H9 (cell line): ENCODE measurements around the gene LHX4. TPM values are rescaled to one million over a fixed set of nuclear protein-coding genes. Genes with fewer than 3 reads are reported as not detected.

Source experiments
- DNase-seq: peaks from one replicate; pipeline ENCODE4 v3.0.0-alpha.2; 2017
- H2AFZ ChIP-seq: one replicate; pipeline ENCODE4 v1.6.1; 2013; ENCODE audit warnings: mild to moderate bottlenecking, low read length, control low read depth, moderate library complexity
- H2AK5ac ChIP-seq: 2 replicates; pipeline ENCODE4 v1.6.1; 2013; ENCODE audit warnings: low read length, control low read depth, mixed read lengths; ENCODE audit not compliant: insufficient read length
- H2BK120ac ChIP-seq: one replicate; pipeline ENCODE4 v1.6.1; 2013; ENCODE audit warnings: low read depth, mild to moderate bottlenecking, low read length, control low read depth, inconsistent platforms; ENCODE audit not compliant: poor library complexity, severe bottlenecking
- H2BK12ac ChIP-seq: 2 replicates; pipeline ENCODE4 v1.6.1; 2013; ENCODE audit warnings: low read length, control low read depth, mixed read lengths, low read depth; ENCODE audit not compliant: insufficient read length
- H2BK15ac ChIP-seq: 2 replicates; pipeline ENCODE4 v1.6.1; 2013; ENCODE audit warnings: low read depth, low read length, control low read depth
- H2BK20ac ChIP-seq: one replicate; pipeline ENCODE4 v1.6.1; 2013; ENCODE audit warnings: low read depth, mild to moderate bottlenecking, low read length, control low read depth, inconsistent platforms; ENCODE audit not compliant: poor library complexity, severe bottlenecking
- H2BK5ac ChIP-seq: 2 replicates; pipeline ENCODE4 v1.6.1; 2013; ENCODE audit warnings: low read length, control low read depth, mixed read lengths; ENCODE audit not compliant: insufficient read length
- H3K14ac ChIP-seq: 2 replicates; pipeline ENCODE4 v1.6.1; 2013; ENCODE audit warnings: low read length, control low read depth; ENCODE audit not compliant: insufficient read depth
- H3K18ac ChIP-seq: 2 replicates; pipeline ENCODE4 v1.6.1; 2013; ENCODE audit warnings: low read depth, mild to moderate bottlenecking, mixed read lengths, low read length, control low read depth; ENCODE audit not compliant: insufficient read length
- H3K23ac ChIP-seq: 2 replicates; pipeline ENCODE4 v1.6.1; 2013; ENCODE audit warnings: low read length, control low read depth, mixed read lengths, low read depth; ENCODE audit not compliant: insufficient read length
- H3K23me2 ChIP-seq: 2 replicates; pipeline ENCODE4 v1.6.1; 2013; ENCODE audit warnings: low read depth, mild to moderate bottlenecking, mixed read lengths, low read length, control low read depth; ENCODE audit not compliant: insufficient read length, poor library complexity, severe bottlenecking
- H3K27ac ChIP-seq: 2 replicates; pipeline ENCODE4 v1.5.1; 2013; ENCODE audit warnings: low read length, control low read depth, mixed read lengths, low read depth; ENCODE audit not compliant: insufficient read length
- H3K27me3 ChIP-seq: 2 replicates; pipeline ENCODE4 v1.6.1; 2013; ENCODE audit warnings: low read length, control low read depth, inconsistent platforms; ENCODE audit not compliant: insufficient read depth
- H3K4ac ChIP-seq: 2 replicates; pipeline ENCODE4 v1.6.1; 2013; ENCODE audit warnings: low read depth, mild to moderate bottlenecking, control low read depth, inconsistent platforms, low read length, moderate library complexity
- H3K4me1 ChIP-seq: 2 replicates; pipeline ENCODE4 v1.6.1; 2013; ENCODE audit warnings: low read length, control low read depth, inconsistent platforms; ENCODE audit not compliant: insufficient read depth
- H3K4me2 ChIP-seq: 2 replicates; pipeline ENCODE4 v1.6.1; 2013; ENCODE audit warnings: low read length, control low read depth, mixed read lengths; ENCODE audit not compliant: insufficient read length, insufficient read depth
- H3K56ac ChIP-seq: 2 replicates; pipeline ENCODE4 v1.6.1; 2013; ENCODE audit warnings: low read depth, mild to moderate bottlenecking, mixed read lengths, low read length, control low read depth; ENCODE audit not compliant: insufficient read length
- H3K79me1 ChIP-seq: 2 replicates; pipeline ENCODE4 v1.6.1; 2013; ENCODE audit warnings: low read depth, mild to moderate bottlenecking, moderate library complexity, low read length, control low read depth, inconsistent platforms; ENCODE audit not compliant: insufficient read depth, poor library complexity, severe bottlenecking
- H3K79me2 ChIP-seq: 2 replicates; pipeline ENCODE4 v1.6.1; 2013; ENCODE audit warnings: low read length, control low read depth, inconsistent platforms; ENCODE audit not compliant: insufficient read depth
- H3K9ac ChIP-seq: 2 replicates; pipeline ENCODE4 v1.6.1; 2013; ENCODE audit warnings: low read length, control low read depth, mixed read lengths; ENCODE audit not compliant: insufficient read length; ENCODE audit errors: extremely low read depth
- H3K9me3 ChIP-seq: one replicate; pipeline ENCODE4 v1.6.1; 2013; ENCODE audit warnings: low read depth, low read length, inconsistent platforms; ENCODE audit not compliant: control insufficient read depth
- H3T11ph ChIP-seq: one replicate; pipeline ENCODE4 v1.6.1; 2013; ENCODE audit warnings: mild to moderate bottlenecking, low read length, control low read depth, inconsistent platforms
- H4K20me1 ChIP-seq: one replicate; pipeline ENCODE4 v1.6.1; 2013; ENCODE audit not compliant: control insufficient read depth, insufficient read length, insufficient read depth
- H4K5ac ChIP-seq: 2 replicates; pipeline ENCODE4 v1.6.1; 2013; ENCODE audit warnings: low read depth, mild to moderate bottlenecking, mixed read lengths, low read length, control low read depth; ENCODE audit not compliant: insufficient read length
- H4K8ac ChIP-seq: replicated peaks from 2 replicates; pipeline ENCODE4 v1.6.1; 2013; ENCODE audit warnings: low read length, control low read depth, mixed read lengths, low read depth; ENCODE audit not compliant: insufficient read length
- H4K91ac ChIP-seq: 2 replicates; pipeline ENCODE4 v1.6.1; 2013; ENCODE audit warnings: low read depth, mild to moderate bottlenecking, moderate library complexity, mixed read lengths, low read length, control low read depth; ENCODE audit not compliant: insufficient read length
- H3K27ac Mint-ChIP-seq, 3 experiments: 2 replicates in 2 of 3; 3 replicates in 1 of 3; pipeline ENCODE4 v1.8.0; 2020 to 2021; ENCODE audit warnings: mixed read lengths in 3 of 3, mild to moderate bottlenecking in 1 of 3, moderate library complexity in 1 of 3
- H3K27me3 Mint-ChIP-seq: 2 replicates; pipeline ENCODE4 v1.8.0; 2021; ENCODE audit warnings: low read depth, mild to moderate bottlenecking, moderate library complexity, mixed read lengths
- H3K36me3 Mint-ChIP-seq, 3 experiments: 2 replicates in 2 of 3; 3 replicates in 1 of 3; pipeline ENCODE4 v1.8.0; 2020 to 2021; ENCODE audit warnings: low read depth in 3 of 3, mixed read lengths in 3 of 3; ENCODE audit not compliant: insufficient read depth in 1 of 3
- H3K4me1 Mint-ChIP-seq, 2 experiments: 2 replicates each; pipeline ENCODE4 v1.8.0; 2020; ENCODE audit warnings: mixed read lengths in 2 of 2
- H3K4me3 Mint-ChIP-seq, 2 experiments: 2 replicates in 1 of 2; 3 replicates in 1 of 2; pipeline ENCODE4 v1.8.0; 2020 to 2021; ENCODE audit warnings: mild to moderate bottlenecking in 2 of 2, mixed read lengths in 2 of 2, moderate library complexity in 1 of 2
- H3K9me3 Mint-ChIP-seq, 2 experiments: 2 replicates in 1 of 2; 3 replicates in 1 of 2; pipeline ENCODE4 v1.8.0; 2020; ENCODE audit warnings: mild to moderate bottlenecking in 2 of 2, mixed read lengths in 2 of 2, moderate library complexity in 1 of 2
- WGBS: extraction: QIAGEN DNeasy Blood & Tissue Kit; methylation state at CpG from one replicate; pipeline ENCODE4 v1.1.7; 2013; ENCODE audit warnings: missing lambda C conversion rate, low lambda C conversion rate, mixed read lengths; ENCODE audit not compliant: insufficient read length; ENCODE audit errors: extremely low coverage; 5-methylcytosine and 5-hydroxymethylcytosine counted together
- total RNA-seq: library from RNA; stranded (reverse); gene quantifications from 2 replicates; pipeline ENCODE4 v1.2.1, GENCODE V29; 2021
- TF ChIP-seq, protein P1 (sequence below): fragments of 200-600 bp; sonication (generic); conservative IDR thresholded peaks from 3 replicates; pipeline ENCODE4 v1.8.0; 2021; ENCODE audit warnings: antibody characterized with exemption, mild to moderate bottlenecking

Gene LHX4
- total RNA-seq, 1 experiment from 2014 or later, result 1.9 TPM

DNA sequence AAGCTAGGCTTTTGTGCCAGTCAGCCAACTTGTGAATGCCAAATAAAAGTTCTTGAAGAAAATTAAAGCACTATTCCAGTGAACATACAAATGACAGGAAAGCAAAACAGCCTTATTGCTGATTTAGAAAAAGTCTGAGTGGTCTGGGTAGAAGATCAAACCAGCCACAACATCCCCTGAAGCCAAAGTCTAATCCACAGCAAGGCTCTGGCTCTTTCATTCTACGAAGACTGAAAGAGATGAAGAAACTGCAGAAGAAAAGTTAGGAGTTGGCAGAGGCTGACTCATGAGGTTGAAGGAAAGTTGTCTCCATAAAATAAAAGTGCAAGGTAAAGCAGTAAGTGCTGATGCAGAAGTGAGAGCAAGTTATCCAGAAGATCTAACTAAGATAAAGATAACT is 65.9 kb downstream of the LHX4 start:
- H3K23me2 ChIP-seq, result no peaks in the 10 kb centered on the region
- no peak overlapping the region for H3K23ac ChIP-seq
- no peaks in the 10 kb centered on the region for H3K27me3 ChIP-seq
- H3K79me1 ChIP-seq, result no peaks in the 10 kb centered on the region
- no peak overlapping the region for H3K4me3 Mint-ChIP-seq
- no peak overlapping the region for H2AK5ac ChIP-seq
- no peak overlapping the region for H3K27ac ChIP-seq
- no peak overlapping the region for H3K56ac ChIP-seq
- no peaks in the 10 kb centered on the region for H4K20me1 ChIP-seq
- no peak overlapping the region for H2BK15ac ChIP-seq
- 0 out of 7 replicates have a peak overlapping the region, but pooled peaks of 1 of the 3 experiments have one; percentile 17 for H3K27ac Mint-ChIP-seq
- H4K5ac ChIP-seq, result no peak overlapping the region
- H2AFZ ChIP-seq, result no peak overlapping the region
- peaks cover 4 to 7% of the 10 kb centered on the region in 2 experiments; a peak in 2 of 5 replicates for H3K9me3 Mint-ChIP-seq
- no CpG with 5 or more reads among the region's 1 CpG for WGBS
- H3K27me3 Mint-ChIP-seq, result no peaks in the 10 kb centered on the region
- no peak overlapping the region for H2BK12ac ChIP-seq
- no peak overlapping the region for H2BK20ac ChIP-seq
- H2BK120ac ChIP-seq, result no peak overlapping the region
- no peak overlapping the region for H4K8ac ChIP-seq
- TF ChIP-seq, protein P1, sequence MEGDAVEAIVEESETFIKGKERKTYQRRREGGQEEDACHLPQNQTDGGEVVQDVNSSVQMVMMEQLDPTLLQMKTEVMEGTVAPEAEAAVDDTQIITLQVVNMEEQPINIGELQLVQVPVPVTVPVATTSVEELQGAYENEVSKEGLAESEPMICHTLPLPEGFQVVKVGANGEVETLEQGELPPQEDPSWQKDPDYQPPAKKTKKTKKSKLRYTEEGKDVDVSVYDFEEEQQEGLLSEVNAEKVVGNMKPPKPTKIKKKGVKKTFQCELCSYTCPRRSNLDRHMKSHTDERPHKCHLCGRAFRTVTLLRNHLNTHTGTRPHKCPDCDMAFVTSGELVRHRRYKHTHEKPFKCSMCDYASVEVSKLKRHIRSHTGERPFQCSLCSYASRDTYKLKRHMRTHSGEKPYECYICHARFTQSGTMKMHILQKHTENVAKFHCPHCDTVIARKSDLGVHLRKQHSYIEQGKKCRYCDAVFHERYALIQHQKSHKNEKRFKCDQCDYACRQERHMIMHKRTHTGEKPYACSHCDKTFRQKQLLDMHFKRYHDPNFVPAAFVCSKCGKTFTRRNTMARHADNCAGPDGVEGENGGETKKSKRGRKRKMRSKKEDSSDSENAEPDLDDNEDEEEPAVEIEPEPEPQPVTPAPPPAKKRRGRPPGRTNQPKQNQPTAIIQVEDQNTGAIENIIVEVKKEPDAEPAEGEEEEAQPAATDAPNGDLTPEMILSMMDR, result no peak
- H3K9ac ChIP-seq, result no peak overlapping the region
- no peak overlapping the region for H4K91ac ChIP-seq
- H3K18ac ChIP-seq, result no peak overlapping the region
- H2BK5ac ChIP-seq, result no peak overlapping the region
- no peak for DNase-seq
- H3K4me1 ChIP-seq, result no peaks in the 10 kb centered on the region
- H3K4me1 Mint-ChIP-seq, result peaks cover 3% of the 10 kb centered on the region in 2 experiments; a peak in 1 of 4 replicates
- no peak overlapping the region for H3K14ac ChIP-seq
- H3T11ph ChIP-seq, result no peak overlapping the region
- H3K9me3 ChIP-seq, result no peaks in the 10 kb centered on the region
- H3K4me2 ChIP-seq, result no peak overlapping the region
- H3K4ac ChIP-seq, result no peak overlapping the region
- peaks cover 0 to 14% (median 9%) of the 10 kb centered on the region in 3 experiments; a peak in 5 of 7 replicates for H3K36me3 Mint-ChIP-seq
- no peaks in the 10 kb centered on the region for H3K79me2 ChIP-seq
